ENCODE measurements around the gene PHF14.

DNA sequence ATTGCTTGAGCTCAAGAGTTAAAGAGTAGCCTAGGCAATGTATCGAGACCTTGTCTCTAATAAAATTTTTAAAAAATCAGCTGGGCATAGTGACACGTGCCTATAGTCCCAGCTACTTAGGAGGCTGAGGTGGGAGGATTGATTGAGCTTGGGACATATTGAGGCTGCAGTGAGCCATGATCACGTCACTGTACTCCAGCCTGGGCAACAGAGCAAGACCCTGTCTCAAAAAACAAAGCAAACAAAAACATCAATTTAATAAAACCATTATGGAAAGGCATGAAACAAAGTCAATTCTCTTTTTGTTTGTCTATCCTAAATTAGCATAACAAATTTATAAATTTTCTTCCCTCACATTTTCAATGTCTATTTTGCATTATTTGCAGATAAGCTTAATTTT lies 108.4 kb downstream of the PHF14 start:
- TF ChIP-seq, protein P1, sequence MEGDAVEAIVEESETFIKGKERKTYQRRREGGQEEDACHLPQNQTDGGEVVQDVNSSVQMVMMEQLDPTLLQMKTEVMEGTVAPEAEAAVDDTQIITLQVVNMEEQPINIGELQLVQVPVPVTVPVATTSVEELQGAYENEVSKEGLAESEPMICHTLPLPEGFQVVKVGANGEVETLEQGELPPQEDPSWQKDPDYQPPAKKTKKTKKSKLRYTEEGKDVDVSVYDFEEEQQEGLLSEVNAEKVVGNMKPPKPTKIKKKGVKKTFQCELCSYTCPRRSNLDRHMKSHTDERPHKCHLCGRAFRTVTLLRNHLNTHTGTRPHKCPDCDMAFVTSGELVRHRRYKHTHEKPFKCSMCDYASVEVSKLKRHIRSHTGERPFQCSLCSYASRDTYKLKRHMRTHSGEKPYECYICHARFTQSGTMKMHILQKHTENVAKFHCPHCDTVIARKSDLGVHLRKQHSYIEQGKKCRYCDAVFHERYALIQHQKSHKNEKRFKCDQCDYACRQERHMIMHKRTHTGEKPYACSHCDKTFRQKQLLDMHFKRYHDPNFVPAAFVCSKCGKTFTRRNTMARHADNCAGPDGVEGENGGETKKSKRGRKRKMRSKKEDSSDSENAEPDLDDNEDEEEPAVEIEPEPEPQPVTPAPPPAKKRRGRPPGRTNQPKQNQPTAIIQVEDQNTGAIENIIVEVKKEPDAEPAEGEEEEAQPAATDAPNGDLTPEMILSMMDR (IDR thresholded peaks at IDR 0.05; ENCODE audit: low read length), result no peak
- TF ChIP-seq EZH2phosphoT487 (IDR thresholded peaks at IDR 0.05; ENCODE audit: low read length) (no peak), EZH2 (optimal IDR thresholded peaks at IDR 0.05; ENCODE audit: low read depth, low read length) (no peak)

All from MM.1S (cell line).